ENCODE data around the gene CYB561D2. TPM values are rescaled to one million over a fixed set of nuclear protein-coding genes. Genes with fewer than 3 reads are reported as not detected.

Gene CYB561D2
- total and polyA plus RNA-seq, 9 of the 15 experiments (the other 6 are each of a cell fraction or from before 2014, with no cell fraction given): 4.2 to 16.6 (median 9.4) TPM

- CTCF ChIA-PET (ENCODE audit: low intra/inter-chr PET ratio): interaction anchor here (0.9 to 1.3 kb wide), 3 partner anchors 65 to 179 kb away, joined by 3 to 10 read pairs (median 3); no protein-coding TSS in a partner anchor
- no peak overlapping the region for H3K27ac ChIP-seq (ENCODE audit: extremely low read depth, low read depth, low read length)
- POLR2A ChIA-PET: interaction anchor here (0.7 to 1.6 kb wide), 4 partner anchors 9 to 76 kb away, joined by 3 to 10 read pairs (median 4); no protein-coding TSS in a partner anchor
- no peaks in the 10 kb centered on the region for H3K9me1 ChIP-seq (ENCODE audit: control insufficient read depth, insufficient read depth, low read length)
- H3K36me3 ChIP-seq (ENCODE audit: control insufficient read depth, insufficient read depth, low read length): no peaks in the 10 kb centered on the region
- in situ Hi-C loops (cut with MboI): no loop called here
- no peak for FAIRE-seq
- no peak for ATAC-seq
- intact Hi-C loops (cut with micrococcal nuclease): loop anchor here (5.0 kb wide), 1 partner anchor 171 kb away; no protein-coding TSS in a partner anchor
- H3K79me2 ChIP-seq (ENCODE audit: control insufficient read depth, insufficient read depth, low read length): no peaks in the 10 kb centered on the region
- H3K4me2 ChIP-seq (ENCODE audit: insufficient read depth, low read length): no peak overlapping the region
- no peaks in the 10 kb centered on the region for H3K9me3 ChIP-seq (replicated peaks; ENCODE audit: control insufficient read depth, insufficient read depth, low read depth, low read length)
- TF ChIP-seq MYBL2 (IDR thresholded peaks at IDR 0.05; ENCODE audit: low read depth) (no peak), MYBL2 (CRISPR knock-in tag; IDR thresholded peaks at IDR 0.05; ENCODE audit: borderline replicate concordance) (no peak), CCAR2 (IDR thresholded peaks at IDR 0.05; ENCODE audit: low read depth, low read length) (no peak), RBM22 (IDR thresholded peaks at IDR 0.05; ENCODE audit: low read depth, low read length, poor library complexity, severe bottlenecking) (no peak), ZBTB2 (IDR thresholded peaks at IDR 0.05) (no peak), ELF4 (CRISPR knock-in tag; IDR thresholded peaks at IDR 0.05) (no peak), HNRNPUL1 (IDR thresholded peaks at IDR 0.05; ENCODE audit: low read length) (no peak), KAT7 (CRISPR knock-in tag; IDR thresholded peaks at IDR 0.05; ENCODE audit: borderline replicate concordance) (no peak), HCFC1 (IDR thresholded peaks at IDR 0.05; ENCODE audit: low read depth, low read length) (no peak), ZNF197 (CRISPR knock-in tag; IDR thresholded peaks at IDR 0.05; ENCODE audit: low read depth) (no peak), STAG1 (CRISPR knock-in tag; IDR thresholded peaks at IDR 0.05; ENCODE audit: borderline replicate concordance) (no peak), ZNF75A (CRISPR knock-in tag; IDR thresholded peaks at IDR 0.05) (no peak), CHD1 (IDR thresholded peaks at IDR 0.05; ENCODE audit: low read length) (no peak), SETDB1 (IDR thresholded peaks at IDR 0.05; ENCODE audit: low read length) (no peak), POLR2AphosphoS5 (IDR thresholded peaks at IDR 0.05; ENCODE audit: control insufficient read depth, insufficient read depth, low read depth, low read length) (no peak), ARID1B (IDR thresholded peaks at IDR 0.05) (no peak), ZNF589 (CRISPR knock-in tag; IDR thresholded peaks at IDR 0.05; ENCODE audit: low read depth) (no peak), LEF1 (IDR thresholded peaks at IDR 0.05) (no peak), ZNF395 (CRISPR knock-in tag; IDR thresholded peaks at IDR 0.05) (no peak), XRCC5 (IDR thresholded peaks at IDR 0.05; ENCODE audit: low read depth, low read length) (no peak), MEF2D (tag; conservative IDR thresholded peaks at IDR 0.05; ENCODE audit: low read depth) (no peak)
- no peaks in the 10 kb centered on the region for H3K27me3 ChIP-seq (ENCODE audit: control insufficient read depth in 2 of 2, insufficient read depth in 2 of 2, low read length in 2 of 2)
- peak overlapping the region; percentile 72; the same call in 1 of the 2 replicates for H2AFZ ChIP-seq (ENCODE audit: low read depth, low read length)
- H3K4me3 ChIP-seq: no peak overlapping the region
- WGBS (ENCODE audit: insufficient coverage, low coverage, missing lambda C conversion rate): 78% methylated on average over 3 of the region's 3 CpGs
- BruUV-seq (replicated peaks): no TSS peak
- peaks cover 13 to 41% of the 10 kb centered on the region in 2 experiments; a peak in 4 of 5 replicates for H3K4me1 ChIP-seq (replicated peaks in 1 of 2; ENCODE audit: control insufficient read depth in 2 of 2, insufficient read depth in 2 of 2, low read length in 2 of 2)
- no peaks in the 10 kb centered on the region for H4K20me1 ChIP-seq (replicated peaks; ENCODE audit: control insufficient read depth, insufficient read depth, low read length)
- H3K9ac ChIP-seq (ENCODE audit: insufficient read depth in 1 of 2, low read depth in 2 of 2, low read length in 2 of 2): peak overlapping the region in 1 of 2 experiments; percentile 72; a peak in 2 of 4 replicates
- DNase-seq (ENCODE audit: extremely low read depth in 1 of 4, low spot score in 3 of 4): no peak
Observed at GRCh38 chr3:50371133-50371685, 20.5 kb downstream of the CYB561D2 start.
